Measurements from ENCODE around the gene RIPPLY1. TPM values are rescaled to one million over a fixed set of nuclear protein-coding genes. Genes with fewer than 3 reads are reported as not detected.
"Not testable (repeated sequence)": the region's sequence is repeated elsewhere in the genome, so short reads cannot be mapped to it uniquely, and the experiment has no call there.

The RIPPLY1 gene
- total RNA-seq, 1 experiment from 2014 or later: not detected

DNA sequence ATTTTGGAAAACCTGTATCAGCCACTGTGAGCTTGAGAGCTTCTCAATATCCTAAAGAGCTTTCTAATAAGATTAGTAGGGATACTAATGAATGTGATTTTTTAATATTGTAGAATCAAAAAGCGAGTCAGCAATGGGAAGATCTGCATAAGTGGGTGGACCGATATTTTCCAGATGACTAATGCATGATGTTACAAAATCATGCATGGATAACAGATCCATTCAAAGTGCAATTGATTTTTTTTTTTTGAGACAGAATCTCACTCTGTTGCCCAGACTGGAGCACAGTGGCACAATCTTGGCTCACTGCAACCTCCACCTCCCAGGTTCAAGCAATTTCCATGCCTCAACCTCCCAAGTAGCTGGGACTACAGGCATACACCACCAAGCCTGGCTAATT lies 9.7 kb upstream of the RIPPLY1 start:
- DNase-seq (ENCODE audit: low spot score): no peak

DNA sequence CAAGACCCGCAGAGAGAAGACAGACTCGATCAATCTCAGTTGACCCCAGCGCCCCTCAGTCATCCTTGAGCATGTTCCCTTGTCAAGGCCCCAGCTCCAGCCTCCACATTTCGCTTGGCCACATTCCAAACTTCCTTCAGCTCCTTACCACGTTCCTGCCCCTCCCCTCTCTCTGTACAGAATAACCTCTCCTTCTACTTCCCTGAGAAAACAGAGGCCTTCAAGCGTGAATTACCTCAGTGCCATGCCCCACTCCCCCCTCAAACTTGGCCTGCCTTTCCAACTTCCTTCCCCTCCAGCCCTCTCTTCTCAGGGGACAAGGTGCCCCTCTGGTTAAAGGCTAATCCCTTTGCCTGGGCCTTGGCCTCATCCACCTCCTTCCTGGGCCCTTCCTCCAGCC lies 3.2 kb upstream of the RIPPLY1 start:
- DNase-seq (ENCODE audit: low spot score): no peak

DNA sequence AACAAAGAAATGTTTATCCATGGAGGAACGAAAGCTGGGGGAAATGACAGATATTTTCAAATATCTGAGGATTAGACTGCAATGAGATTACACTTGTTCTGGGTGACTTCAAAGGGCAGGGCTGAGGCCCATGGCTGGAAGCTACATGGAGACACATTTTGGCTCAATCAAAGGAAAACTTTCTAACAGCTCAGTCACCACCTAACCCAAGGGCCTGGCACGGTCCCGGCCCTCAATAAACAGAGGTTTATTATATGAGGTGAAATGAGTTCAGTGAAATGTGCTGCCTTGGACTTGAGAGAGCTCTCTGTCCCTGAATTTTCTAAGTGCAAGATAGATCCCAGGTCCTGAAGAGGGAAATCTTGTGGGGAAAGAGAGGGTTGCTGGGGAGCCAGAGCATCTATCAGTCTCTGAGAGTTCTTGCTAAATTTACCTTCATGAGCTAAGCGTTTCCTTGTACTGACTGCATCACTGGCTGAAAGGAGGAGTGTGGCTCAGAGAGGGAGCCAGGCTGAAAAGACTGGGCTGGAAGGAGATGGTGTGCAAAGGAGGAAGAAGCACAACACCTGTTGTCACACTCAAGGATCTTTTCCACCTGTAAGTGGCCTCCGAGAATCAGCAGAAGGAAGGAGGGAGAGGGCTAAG lies 2.0 kb upstream of the RIPPLY1 start:
- DNase-seq (ENCODE audit: low spot score): no peak

DNA sequence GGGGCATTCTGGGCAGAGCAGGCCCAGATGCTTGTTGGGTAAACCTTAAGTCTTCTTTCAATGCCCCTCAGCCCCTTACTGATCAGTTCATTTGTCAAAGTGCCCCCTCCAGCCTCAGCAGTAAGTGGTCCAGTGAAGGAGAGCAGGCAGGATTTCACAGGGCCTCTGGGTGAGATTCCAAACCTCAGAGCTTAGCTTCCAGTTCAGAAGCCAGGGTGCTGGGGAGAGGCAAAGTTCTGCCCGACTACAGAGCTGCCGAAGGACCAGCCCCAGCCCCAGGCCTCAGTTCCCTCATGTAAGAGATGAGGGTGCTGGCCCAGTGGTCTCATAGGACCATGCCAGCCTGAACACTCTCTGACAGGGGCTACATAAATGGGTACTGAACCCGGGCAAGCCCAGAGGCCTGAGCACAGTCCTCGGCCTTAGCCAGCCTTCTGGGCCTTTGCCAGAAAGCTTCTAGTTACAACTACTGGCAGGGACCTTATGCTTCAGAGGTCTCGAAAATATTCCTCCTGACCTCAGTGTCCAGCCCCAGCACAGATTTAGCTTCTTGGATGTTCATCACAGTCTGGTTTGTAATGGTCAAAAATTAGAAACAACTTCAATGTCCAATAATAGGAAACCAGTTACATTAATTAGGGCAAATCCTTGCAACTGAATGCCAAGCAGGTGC lies 851 bp upstream of the RIPPLY1 start:
- no peak for DNase-seq (ENCODE audit: low spot score)

DNA sequence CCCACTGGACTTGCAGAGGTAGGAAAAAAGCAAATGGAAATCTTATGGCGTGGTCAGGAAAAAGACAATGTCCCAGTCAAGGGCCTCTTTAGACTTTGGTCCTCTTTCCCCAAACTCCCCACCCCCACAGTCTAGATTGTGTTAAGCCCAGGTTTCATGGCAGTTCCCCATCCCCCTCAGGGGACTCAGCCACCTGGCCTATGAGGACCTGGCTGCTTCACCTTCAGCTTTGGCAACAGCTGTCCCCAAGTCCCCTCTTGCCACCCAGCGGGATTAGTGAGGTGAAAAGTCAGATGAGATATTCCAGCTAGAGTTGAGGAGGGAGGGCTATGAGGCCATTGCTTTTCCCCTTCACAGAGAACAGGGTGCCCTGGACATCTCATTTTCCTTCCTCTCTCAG lies 457 bp downstream of the RIPPLY1 start:
- DNase-seq (ENCODE audit: low spot score): no peak

DNA sequence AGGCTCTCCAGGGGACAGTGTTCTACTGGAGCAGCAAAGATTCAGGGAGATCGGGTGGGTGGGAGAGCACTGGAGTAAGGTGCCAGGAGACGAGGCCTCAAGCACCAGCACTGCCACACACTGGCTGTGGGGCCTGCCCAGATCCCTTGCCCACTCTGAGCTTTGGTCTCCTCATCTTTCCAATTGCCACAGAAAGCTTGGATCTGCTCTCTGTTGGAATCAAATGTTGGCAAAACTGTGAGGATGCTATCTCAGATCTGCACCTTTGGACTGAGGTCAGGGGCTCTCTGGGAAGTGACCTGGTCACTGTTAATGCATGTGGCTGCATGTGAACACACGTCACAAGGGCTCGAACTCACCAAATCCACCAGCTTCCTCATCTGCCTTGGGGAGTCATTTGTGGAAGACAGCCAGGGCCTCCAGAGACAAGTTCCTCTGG lies 1.3 kb downstream of the RIPPLY1 start:
- no peak for DNase-seq (ENCODE audit: low spot score)

DNA sequence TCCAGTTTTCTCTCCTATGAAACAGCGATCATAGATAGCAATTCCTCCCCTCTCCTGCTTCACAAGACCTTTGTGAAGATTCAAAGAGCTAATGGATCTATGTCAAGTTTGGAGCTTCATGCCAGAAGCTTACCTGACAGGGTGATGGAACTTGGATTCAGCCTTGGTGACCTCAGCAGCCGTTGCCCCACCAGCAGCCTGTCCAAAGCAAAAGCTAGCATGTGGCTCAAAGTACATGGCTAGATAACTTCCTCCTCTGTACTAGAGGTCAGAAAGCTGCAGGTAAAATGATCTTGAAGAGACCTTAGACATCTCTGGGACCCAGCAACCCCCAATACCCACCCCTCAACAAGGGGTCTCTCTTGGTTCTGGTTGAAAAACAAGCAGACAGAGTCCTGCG lies 1.8 kb downstream of the RIPPLY1 start:
- no peak for DNase-seq (ENCODE audit: low spot score)

DNA sequence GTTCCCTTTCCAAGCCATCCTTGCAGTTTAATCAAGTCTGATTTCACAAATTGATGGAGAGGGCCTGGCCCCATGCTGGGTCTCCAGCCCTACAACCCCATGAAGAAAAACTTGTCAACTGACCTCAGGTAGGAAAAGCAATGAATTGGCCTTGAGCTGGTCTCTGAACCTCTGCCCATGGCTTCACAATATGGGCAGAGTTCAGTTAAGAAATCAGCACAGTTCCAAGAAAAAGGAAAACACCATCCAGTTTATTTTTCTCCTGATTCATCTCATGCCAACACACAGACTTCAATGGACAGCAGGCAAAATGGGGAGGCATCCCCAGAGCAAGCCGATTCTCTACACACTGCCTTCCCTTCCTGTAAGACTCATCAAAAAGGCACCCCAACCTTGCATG lies 3.3 kb downstream of the RIPPLY1 start:
- no peak for DNase-seq (ENCODE audit: low spot score)

DNA sequence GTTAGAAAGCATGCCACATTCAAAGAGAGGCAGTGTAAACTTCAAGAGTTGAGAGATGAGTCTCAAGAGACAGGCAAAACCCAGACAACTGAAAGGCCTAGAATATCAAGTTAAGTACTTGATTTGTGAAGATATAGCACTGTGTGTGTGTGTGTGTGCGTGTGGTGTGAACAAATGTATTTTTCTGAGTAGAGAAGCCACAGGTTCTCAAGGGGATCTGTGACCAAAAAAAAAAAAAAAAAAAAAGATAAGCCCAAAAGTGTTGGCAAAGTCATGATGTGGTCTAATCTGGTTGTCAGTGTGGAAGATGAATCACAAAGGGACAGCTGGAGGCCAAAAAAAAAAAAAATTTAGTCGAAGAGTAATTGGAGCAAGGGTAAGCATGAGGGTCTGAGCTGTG lies 3.9 kb downstream of the RIPPLY1 start:
- DNase-seq (ENCODE audit: low spot score): no peak

DNA sequence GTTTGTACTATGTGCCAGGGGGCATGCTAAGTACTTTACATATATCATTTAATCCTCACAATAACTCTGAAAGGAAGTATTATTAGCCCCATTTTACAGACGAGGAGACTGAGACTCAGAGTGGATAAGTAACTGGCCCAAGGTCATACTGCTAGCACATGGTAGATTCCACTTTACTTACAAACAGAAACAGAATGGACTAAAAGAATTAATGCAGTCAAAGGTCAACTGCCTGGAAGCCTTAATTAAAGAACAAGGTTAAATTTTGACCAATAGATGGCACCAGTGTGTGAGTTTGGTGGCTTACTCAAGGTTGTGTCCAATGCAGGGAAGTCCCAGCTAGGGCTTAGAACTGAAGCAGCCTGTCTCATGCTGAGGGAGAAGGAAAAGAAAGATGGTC lies 4.7 kb downstream of the RIPPLY1 start:
- peak; percentile 48 for DNase-seq (ENCODE audit: low spot score)

DNA sequence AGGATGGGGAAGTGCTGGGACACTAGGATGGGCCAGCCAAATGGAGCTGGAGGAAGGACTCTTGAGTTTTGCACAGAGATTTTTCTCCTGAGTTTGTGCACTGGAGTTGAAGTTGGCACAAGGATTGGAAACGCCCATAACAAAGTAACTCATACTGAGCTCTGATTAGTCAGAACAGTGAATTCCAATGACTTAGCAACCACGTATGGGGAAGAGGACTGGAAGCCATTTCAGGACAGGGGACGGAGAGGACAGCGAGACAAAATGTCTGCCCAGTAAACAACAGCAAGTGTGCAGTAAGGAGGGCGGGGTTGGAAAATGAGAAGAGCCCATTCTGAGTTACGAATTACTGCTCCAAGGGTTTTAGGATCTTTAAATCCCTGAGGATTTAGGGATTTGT lies 5.9 kb downstream of the RIPPLY1 start:
- peak; percentile 36 for DNase-seq (ENCODE audit: low spot score)

DNA sequence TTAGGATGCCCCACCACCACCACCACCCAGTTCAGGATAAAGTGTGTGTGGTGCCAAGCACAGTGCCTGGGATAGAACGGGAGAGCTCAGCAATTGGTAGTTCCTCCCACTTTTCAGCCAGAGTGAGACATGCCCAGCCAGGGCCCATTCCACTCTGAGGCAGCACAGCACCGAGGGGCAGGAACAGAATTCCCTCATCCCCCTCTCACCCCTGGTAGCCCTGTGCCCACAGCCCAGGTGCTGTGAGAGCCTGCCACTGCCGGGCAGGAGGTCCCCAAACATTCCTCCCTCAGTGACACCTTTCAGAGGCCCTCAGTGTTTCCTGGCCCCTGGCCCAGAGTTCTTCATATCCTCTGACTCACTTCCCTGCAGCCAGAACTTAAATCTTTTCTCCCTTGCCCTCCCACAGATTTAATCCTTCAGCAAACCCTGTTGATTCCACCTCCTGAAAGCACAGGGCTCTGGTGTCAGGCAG lies 8.1 kb downstream of the RIPPLY1 start:
- DNase-seq (ENCODE audit: low spot score): peak; percentile 69

DNA sequence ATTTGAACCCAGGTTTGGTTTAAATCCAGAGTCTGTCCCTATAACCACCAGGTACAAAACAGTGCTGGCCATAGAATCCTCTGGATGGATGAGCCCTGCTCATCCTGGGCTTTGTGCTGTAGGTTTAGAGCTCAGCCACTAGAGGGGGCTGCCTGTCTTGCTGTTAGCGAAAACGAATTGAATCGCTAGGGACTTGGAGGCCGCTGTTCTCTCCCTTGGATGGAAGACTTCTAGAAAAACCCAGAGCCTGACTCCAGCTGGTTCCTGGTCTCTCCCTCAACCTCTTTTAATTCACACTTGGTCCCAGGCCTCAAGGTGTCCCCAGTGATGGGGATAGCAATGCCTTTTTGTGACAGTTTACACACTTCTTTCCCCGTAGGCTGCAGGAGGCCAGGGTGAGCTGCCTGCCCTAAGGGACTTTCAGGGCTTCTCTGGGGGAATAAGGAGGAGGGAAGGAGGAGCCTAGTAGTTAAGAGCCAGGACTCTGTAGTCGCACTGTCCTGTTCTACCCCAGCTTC lies 8.7 kb downstream of the RIPPLY1 start:
- DNase-seq (ENCODE audit: low spot score): peak; percentile 70

DNA sequence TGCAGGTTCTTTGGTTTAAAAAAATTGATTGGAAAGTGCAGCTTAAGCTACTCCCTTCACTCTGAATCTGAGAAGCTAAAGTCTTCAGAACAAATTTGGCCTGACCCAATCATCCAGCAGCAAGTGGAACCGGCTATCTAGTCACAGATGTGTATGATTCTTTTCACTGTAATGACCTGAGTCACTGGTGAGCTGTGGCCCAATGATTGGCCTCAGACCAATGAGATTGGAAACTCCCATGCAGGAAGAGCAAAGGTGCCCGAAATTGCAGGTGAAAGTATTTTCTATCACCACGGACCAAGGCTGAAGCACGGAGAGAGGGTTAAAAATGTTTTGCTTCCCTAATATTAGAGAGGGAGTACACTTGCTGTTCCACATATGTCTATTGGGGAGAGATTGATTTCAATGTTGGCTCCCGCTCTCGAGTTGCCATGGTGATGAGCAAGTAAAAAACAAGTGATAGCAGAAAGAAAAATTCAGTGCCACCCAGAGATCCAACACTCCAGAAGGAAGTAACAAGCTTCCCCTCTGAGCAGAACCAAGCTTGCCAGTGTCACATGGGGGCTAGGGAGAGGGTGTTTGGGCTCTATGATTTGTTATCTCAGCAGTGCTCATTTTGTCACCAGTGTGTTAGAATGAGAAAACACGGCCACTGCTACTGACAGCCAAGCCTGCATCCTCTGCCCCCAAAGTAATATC lies 11.2 kb downstream of the RIPPLY1 start:
- no peak for DNase-seq (ENCODE audit: low spot score)

DNA sequence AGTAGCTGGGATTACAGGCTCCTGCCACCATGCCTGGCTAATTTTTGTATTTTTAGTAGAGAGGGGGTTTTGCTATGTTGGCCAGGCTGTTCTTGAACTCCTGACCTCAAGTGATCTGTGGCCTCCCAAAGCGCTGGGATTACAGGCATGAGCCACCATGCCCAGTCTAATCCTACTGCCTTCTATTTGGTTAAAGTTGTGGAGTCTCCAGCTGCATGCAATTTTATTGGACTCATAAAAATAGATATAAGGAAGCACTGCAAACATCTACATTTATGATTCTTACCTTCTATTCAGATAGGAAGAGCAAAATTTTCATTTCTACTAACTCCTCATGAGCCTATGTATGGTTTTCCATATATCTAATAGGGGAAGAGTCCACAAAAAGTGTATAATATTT lies 13.7 kb downstream of the RIPPLY1 start:
- DNase-seq (ENCODE audit: low spot score): no peak

DNA sequence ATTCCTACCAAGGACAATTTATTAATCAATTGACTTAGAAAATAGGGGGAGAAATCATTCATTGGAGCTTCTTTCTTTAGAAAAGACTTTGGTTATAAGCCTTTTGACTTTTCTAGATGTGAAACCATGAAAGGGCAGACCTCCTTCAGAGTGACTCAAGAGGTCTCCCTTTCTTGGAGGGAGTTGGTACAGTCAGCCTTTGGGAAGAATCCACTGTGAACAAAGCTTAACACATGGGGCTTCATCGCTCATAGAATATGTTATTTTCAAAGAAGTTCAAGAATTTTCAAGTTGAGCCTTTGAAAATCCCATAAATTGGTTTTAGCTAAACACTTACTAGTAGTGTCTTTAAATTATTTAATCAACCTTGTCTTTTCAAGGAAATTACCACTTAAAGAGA lies 28.0 kb downstream of the RIPPLY1 start:
- DNase-seq (ENCODE audit: low spot score): no peak

DNA sequence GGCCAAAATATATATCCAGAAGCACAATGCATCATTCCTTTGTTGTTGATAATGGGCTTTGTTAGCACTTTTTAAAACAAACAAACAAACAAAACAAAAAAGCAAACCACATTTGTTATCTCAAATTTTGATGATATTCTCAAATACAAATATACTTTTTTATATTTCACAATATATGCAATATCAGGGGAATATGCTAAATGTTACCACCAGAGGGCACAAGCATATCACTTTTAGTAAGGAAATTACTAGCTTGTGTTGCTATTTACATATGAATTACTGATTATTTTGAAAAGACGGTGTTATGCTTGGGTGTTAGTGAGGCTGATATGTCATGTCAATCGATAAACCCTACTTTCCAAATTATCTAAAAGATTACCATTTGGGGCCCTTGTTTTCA lies 29.1 kb downstream of the RIPPLY1 start:
- peak; percentile 10 for DNase-seq (ENCODE audit: low spot score)

DNA sequence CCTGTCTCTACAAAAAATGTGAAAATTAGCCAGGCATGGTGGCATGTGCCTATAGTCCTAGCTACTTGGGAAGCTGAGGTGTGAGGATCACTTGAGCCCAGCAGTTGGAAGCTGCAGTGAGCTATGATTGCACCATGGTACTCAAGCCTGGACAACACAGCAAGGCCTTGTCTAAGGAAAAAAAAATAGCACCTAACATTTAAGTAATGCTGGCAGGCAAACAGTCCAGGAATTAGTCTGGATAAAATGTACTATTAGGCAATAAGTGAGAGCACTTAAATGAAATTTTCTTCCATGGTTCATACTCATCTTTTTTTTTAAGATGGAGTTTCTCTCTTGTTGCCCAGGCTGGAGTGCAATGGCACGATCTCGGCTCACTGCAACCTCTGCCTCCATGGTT lies 30.3 kb downstream of the RIPPLY1 start:
- not testable (repeated sequence) for DNase-seq (ENCODE audit: low spot score)

DNA sequence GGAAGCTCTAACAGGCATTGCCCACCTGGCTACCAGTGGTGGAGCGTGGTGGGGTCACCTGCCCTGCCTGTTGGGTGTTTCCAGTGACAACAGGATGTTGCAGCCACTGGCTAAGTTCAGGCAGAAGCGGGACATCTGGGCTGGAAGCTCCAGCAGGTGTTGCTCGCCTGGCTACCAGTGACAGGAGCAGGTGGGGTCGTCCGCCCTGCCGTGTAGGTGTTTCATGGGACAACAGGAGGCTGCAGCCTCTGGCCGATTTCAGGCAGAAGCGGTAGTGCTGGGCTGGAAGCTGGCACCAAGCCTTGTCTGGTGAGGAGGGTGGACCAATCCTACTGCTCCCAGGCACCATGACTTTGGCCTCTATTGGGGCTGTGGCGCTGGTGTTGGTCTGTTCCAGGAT lies 39.4 kb downstream of the RIPPLY1 start:
- no peak for DNase-seq (ENCODE audit: low spot score)

DNA sequence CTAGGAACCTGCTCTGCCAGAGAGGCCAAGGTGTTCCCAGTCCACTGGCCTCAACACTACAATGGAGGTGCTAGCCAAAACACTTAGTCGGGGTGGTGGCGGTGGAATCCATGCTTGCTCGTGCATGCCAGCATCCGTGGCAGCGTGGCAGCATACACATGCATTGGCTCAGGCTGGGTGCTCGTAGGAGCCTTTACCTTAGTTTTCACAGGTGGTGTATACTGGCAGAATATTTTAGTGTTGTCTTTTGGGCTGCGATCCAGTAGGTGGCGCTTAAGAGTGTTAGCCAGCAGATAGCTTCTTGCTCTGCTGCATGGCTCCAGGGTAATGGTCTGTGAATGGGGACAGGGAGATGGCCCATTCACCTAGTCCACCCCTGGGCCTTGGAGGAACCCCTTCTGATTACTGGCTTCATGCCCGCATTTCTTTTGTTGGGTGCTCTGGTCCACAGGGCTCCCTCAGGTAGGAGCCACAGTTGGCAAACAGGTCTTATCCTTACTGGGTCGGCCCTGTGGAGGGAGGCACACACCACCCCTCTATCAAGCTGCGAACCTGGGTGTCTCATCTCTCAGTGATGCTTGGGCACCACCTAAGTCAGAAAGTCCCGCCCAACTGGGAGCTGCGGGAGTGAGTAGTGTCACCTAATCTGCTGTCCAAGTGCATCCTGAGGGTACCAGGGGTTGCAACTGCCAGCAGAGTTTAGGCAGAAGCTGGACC lies 40.0 kb downstream of the RIPPLY1 start:
- DNase-seq (ENCODE audit: low spot score): peak; percentile 24

All from H4 (cell line).